GM23338 (cell line): Measurements from ENCODE around the gene ZNF148. TPM values are rescaled to one million over a fixed set of nuclear protein-coding genes. Genes with fewer than 3 reads are reported as not detected.

Source experiments
- ATAC-seq: fragments of 200-7000 bp; cut with Tn5 transposase; 3 replicates; pipeline ENCODE4 v1.9.1; 2020
- DNase-seq: peaks from one replicate; pipeline ENCODE4 v3.0.0-alpha.2; 2015; ENCODE audit warnings: low spot score
- H2AFZ ChIP-seq: fragments of 200-600 bp; sonication (generic); 2 replicates; pipeline ENCODE4 v1.8.0; 2016; ENCODE audit warnings: antibody characterized with exemption, mild to moderate bottlenecking, moderate library complexity
- H3F3A ChIP-seq: fragments of 200-600 bp; sonication (generic); replicated peaks from 2 replicates; pipeline ENCODE4 v1.8.0; 2017; ENCODE audit warnings: antibody characterized with exemption, mixed run types, low read depth
- H3K27ac ChIP-seq: fragments of 200-600 bp; sonication (generic); 2 replicates; pipeline ENCODE4 v1.6.1; 2016; ENCODE audit warnings: low read depth
- H3K27me3 ChIP-seq: fragments of 200-600 bp; sonication (generic); 2 replicates; pipeline ENCODE4 v1.8.0; 2016; ENCODE audit warnings: mild to moderate bottlenecking, mixed run types, moderate library complexity; ENCODE audit not compliant: insufficient read depth
- H3K36me3 ChIP-seq: fragments of 200-600 bp; sonication (generic); 2 replicates; pipeline ENCODE4 v1.8.0; 2016; ENCODE audit warnings: mild to moderate bottlenecking; ENCODE audit not compliant: insufficient read depth
- H3K4me1 ChIP-seq: fragments of 200-600 bp; sonication (generic); 2 replicates; pipeline ENCODE4 v1.8.0; 2016; ENCODE audit warnings: mild to moderate bottlenecking, moderate library complexity; ENCODE audit not compliant: insufficient read depth
- H3K4me2 ChIP-seq: fragments of 200-600 bp; sonication (generic); 2 replicates; pipeline ENCODE4 v1.7.1; 2017; ENCODE audit warnings: mixed run types
- H3K4me3 ChIP-seq: fragments of 200-600 bp; sonication (generic); 2 replicates; pipeline ENCODE4 v1.6.1; 2016; ENCODE audit warnings: mixed run types
- H3K79me2 ChIP-seq: fragments of 200-600 bp; sonication (generic); replicated peaks from 2 replicates; pipeline ENCODE4 v1.8.0; 2017; ENCODE audit warnings: mild to moderate bottlenecking; ENCODE audit not compliant: insufficient read depth
- H3K9me2 ChIP-seq: fragments of 200-600 bp; sonication (generic); 2 replicates; pipeline ENCODE4 v1.8.0; 2017; ENCODE audit not compliant: insufficient read depth
- H4K20me1 ChIP-seq: fragments of 200-600 bp; sonication (generic); replicated peaks from 2 replicates; pipeline ENCODE4 v1.8.0; 2017; ENCODE audit warnings: mild to moderate bottlenecking; ENCODE audit not compliant: insufficient read depth
- H3K27ac Mint-ChIP-seq: 2 replicates; pipeline ENCODE4 v1.8.0; 2020; ENCODE audit warnings: inconsistent platforms, mild to moderate bottlenecking, moderate library complexity, mixed read lengths
- H3K27me3 Mint-ChIP-seq: 3 replicates; pipeline ENCODE4 v1.8.0; 2022; ENCODE audit warnings: low read depth, mild to moderate bottlenecking, moderate library complexity, mixed read lengths, inconsistent platforms; ENCODE audit not compliant: insufficient read depth, poor library complexity
- H3K36me3 Mint-ChIP-seq: 3 replicates; pipeline ENCODE4 v1.8.0; 2021; ENCODE audit warnings: low read depth, mild to moderate bottlenecking, inconsistent platforms, moderate library complexity, mixed read lengths
- H3K4me1 Mint-ChIP-seq: 3 replicates; pipeline ENCODE4 v1.8.0; 2020; ENCODE audit warnings: mild to moderate bottlenecking, inconsistent platforms, mixed read lengths
- H3K4me3 Mint-ChIP-seq: 3 replicates; pipeline ENCODE4 v1.8.0; 2021; ENCODE audit warnings: moderate library complexity, mild to moderate bottlenecking, inconsistent platforms, mixed read lengths
- H3K9me3 Mint-ChIP-seq: 3 replicates; pipeline ENCODE4 v1.8.0; 2020; ENCODE audit warnings: moderate library complexity, mild to moderate bottlenecking, inconsistent platforms, mixed read lengths
- CREB1 ChIP-seq: fragments of 250-450 bp; sonication (Bioruptor Pico); IDR thresholded peaks from 2 replicates; pipeline ENCODE4 v1.5.0; 2020; ENCODE audit warnings: low read depth, mild to moderate bottlenecking, moderate library complexity
- ETS1 ChIP-seq: IDR thresholded peaks from 2 replicates; pipeline ENCODE4 v1.6.1; 2016; ENCODE audit warnings: antibody characterized with exemption
- EZH2 ChIP-seq: fragments of 200-600 bp; sonication (generic); IDR thresholded peaks from one replicate; pipeline ENCODE4 v1.8.0; 2017; ENCODE audit warnings: antibody characterized with exemption, mild to moderate bottlenecking, low read depth; ENCODE audit not compliant: unreplicated experiment
- EZH2phosphoT487 ChIP-seq: fragments of 200-600 bp; sonication (generic); IDR thresholded peaks from one replicate; pipeline ENCODE4 v1.8.1; 2018; ENCODE audit warnings: antibody characterized with exemption; ENCODE audit not compliant: unreplicated experiment
- JUNB ChIP-seq: IDR thresholded peaks from one replicate; pipeline ENCODE4 v1.6.1; 2016; ENCODE audit warnings: antibody characterized with exemption; ENCODE audit not compliant: unreplicated experiment
- NANOG ChIP-seq: IDR thresholded peaks from 2 replicates; pipeline ENCODE4 v1.6.1; 2016; ENCODE audit warnings: antibody characterized with exemption, borderline replicate concordance
- POLR2AphosphoS5 ChIP-seq: IDR thresholded peaks from 2 replicates; pipeline ENCODE4 v1.6.1; 2016; ENCODE audit warnings: antibody characterized with exemption, low read depth
- REST ChIP-seq: IDR thresholded peaks from one replicate; pipeline ENCODE4 v1.6.1; 2018; ENCODE audit warnings: antibody characterized with exemption; ENCODE audit not compliant: unreplicated experiment
- ZNF114 ChIP-seq: fragments of 250-450 bp; sonication (Bioruptor Pico); IDR thresholded peaks from 2 replicates; pipeline ENCODE4 v1.5.0; 2020; ENCODE audit warnings: mild to moderate bottlenecking, moderate library complexity
- ZNF331 ChIP-seq: fragments of 250-450 bp; sonication (Bioruptor Pico); IDR thresholded peaks from 2 replicates; pipeline ENCODE4 v1.5.0; 2020; ENCODE audit warnings: low read depth, mild to moderate bottlenecking, moderate library complexity
- polyA plus RNA-seq: library from polyadenylated mRNA; unstranded; fragments of >200 nt; fragmentation: Nextera tagmentation; extraction: Ambion mirVana; gene quantifications from 2 replicates; pipeline ENCODE4 v1.2.1, GENCODE V29; 2016
- total RNA-seq: library from RNA; depleted of rRNA; stranded (reverse); fragments of >200 nt; shearing (Covaris generic); gene quantifications from 2 replicates; pipeline ENCODE4 v1.2.3, GENCODE V29; 2014
- TF ChIP-seq, protein P1 (sequence below), 2 experiments: fragments of 200-600 bp in 1 of 2; sonication (generic) in 1 of 2; conservative IDR thresholded peaks; 2 replicates each; pipeline versions ENCODE4 v1.5.1 to v1.6.1; 2016 to 2017; ENCODE audit warnings: antibody characterized with exemption in 2 of 2, low read depth in 2 of 2, mild to moderate bottlenecking in 2 of 2, moderate library complexity in 1 of 2

ZNF148 gene
- total and polyA plus RNA-seq, 2 experiments from 2014 or later, result 13.9 to 16.9 TPM

GRCh38 chr3:125350597-125350996 lies 24.5 kb downstream of the ZNF148 start (continued):
- no peak for TF ChIP-seq ETS1
- TF ChIP-seq REST, result no peak
- TF ChIP-seq ZNF114 (CRISPR knock-in tag), result no peak
- no peak for TF ChIP-seq EZH2
- TF ChIP-seq EZH2phosphoT487, result no peak
- no peak for TF ChIP-seq CREB1 (CRISPR knock-in tag)
- TF ChIP-seq ZNF331 (CRISPR knock-in tag), result no peak
- no peak for TF ChIP-seq NANOG
- no peak for TF ChIP-seq JUNB

DNA sequence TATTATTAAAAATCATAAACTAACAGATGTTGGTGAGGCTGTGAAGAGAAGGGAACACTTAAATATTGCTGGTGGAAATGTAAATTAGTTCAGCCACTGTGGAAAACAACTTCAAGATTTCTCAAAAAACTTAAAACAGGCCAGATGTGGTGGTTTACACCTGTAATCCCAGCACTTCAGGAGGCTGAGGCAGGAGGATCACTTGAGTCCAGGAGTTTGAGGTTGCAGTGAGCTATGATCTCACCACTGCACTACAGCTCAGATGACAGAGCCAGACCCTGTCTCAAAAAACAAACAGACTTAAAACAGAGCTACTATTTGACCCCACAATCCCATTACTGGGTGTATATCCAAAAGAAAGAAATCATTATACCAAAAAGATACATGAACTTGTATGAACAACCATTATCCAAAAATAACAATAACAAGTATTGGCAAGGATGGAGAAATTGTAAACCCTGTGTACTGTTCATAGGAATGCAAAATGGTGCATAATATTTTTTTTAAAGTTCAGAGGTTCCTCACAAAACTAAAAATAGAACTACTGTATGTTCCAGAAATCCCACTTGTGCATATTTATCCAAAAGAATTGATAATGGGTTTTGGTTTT lies 25.5 kb downstream of the ZNF148 start:
- no peaks in the 10 kb centered on the region for H3K4me1 Mint-ChIP-seq
- peaks cover 29% of the 10 kb centered on the region for H3K36me3 Mint-ChIP-seq
- Histone ChIP-seq H3K27ac (no peak overlapping the region), H2AFZ (no peak overlapping the region), H3K4me2 (no peak overlapping the region), H3K36me3 (no peaks in the 10 kb centered on the region), H3K4me3 (no peak overlapping the region), H3K79me2 (peaks cover 100% of the 10 kb centered on the region), H4K20me1 (peaks cover 8% of the 10 kb centered on the region; the same call in 1 of the 2 replicates), H3K27me3 (no peaks in the 10 kb centered on the region), H3K9me2 (no peaks in the 10 kb centered on the region), H3F3A (no peaks in the 10 kb centered on the region), H3K4me1 (no peaks in the 10 kb centered on the region)
- peaks cover 1% of the 10 kb centered on the region for H3K27me3 Mint-ChIP-seq
- H3K9me3 Mint-ChIP-seq, result peaks cover 20% of the 10 kb centered on the region; the same call in 2 of the 3 replicates
- DNase-seq (no peak), ATAC-seq (no peak)
- no peak overlapping the region for H3K27ac Mint-ChIP-seq
- no peak overlapping the region for H3K4me3 Mint-ChIP-seq
- no peak for TF ChIP-seq REST
- no peak for TF ChIP-seq POLR2AphosphoS5
- TF ChIP-seq, protein P1, sequence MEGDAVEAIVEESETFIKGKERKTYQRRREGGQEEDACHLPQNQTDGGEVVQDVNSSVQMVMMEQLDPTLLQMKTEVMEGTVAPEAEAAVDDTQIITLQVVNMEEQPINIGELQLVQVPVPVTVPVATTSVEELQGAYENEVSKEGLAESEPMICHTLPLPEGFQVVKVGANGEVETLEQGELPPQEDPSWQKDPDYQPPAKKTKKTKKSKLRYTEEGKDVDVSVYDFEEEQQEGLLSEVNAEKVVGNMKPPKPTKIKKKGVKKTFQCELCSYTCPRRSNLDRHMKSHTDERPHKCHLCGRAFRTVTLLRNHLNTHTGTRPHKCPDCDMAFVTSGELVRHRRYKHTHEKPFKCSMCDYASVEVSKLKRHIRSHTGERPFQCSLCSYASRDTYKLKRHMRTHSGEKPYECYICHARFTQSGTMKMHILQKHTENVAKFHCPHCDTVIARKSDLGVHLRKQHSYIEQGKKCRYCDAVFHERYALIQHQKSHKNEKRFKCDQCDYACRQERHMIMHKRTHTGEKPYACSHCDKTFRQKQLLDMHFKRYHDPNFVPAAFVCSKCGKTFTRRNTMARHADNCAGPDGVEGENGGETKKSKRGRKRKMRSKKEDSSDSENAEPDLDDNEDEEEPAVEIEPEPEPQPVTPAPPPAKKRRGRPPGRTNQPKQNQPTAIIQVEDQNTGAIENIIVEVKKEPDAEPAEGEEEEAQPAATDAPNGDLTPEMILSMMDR (conservative IDR thresholded peaks at IDR 0.05; ENCODE audit: low read depth in 2 of 2), result no peak
- no peak for TF ChIP-seq ETS1
- no peak for TF ChIP-seq JUNB
- TF ChIP-seq ZNF331 (CRISPR knock-in tag), result no peak
- TF ChIP-seq EZH2, result no peak
- TF ChIP-seq NANOG, result no peak
